NK-92 (cell line): ENCODE measurements around the gene RCSD1.
"Not testable (repeated sequence)": the region's sequence is repeated elsewhere in the genome, so short reads cannot be mapped to it uniquely, and the experiment has no call there.

Experiments
- DNase-seq: peaks from one replicate; lab custom pipeline; 2025; ENCODE audit not compliant: unreplicated experiment; lab: John Stamatoyannopoulos, UW

RCSD1 gene

GRCh38 chr1:167711797-167712196, 81.8 kb downstream of the RCSD1 start:
- no peak for DNase-seq

GRCh38 chr1:167713330-167714081, 83.5 kb downstream of the RCSD1 start:
- no peak for DNase-seq

- DNase-seq: no peak
Observed at GRCh38 chr1:167714098-167714438, 84.0 kb downstream of the RCSD1 start.

- DNase-seq: peak; percentile 39
Observed at GRCh38 chr1:167714439-167715156, 84.6 kb downstream of the RCSD1 start.

- DNase-seq: no peak
Observed at GRCh38 chr1:167715157-167715999, 85.3 kb downstream of the RCSD1 start.

GRCh38 chr1:167716000-167716271, 85.9 kb downstream of the RCSD1 start:
- no peak for DNase-seq

GRCh38 chr1:167717351-167717750, 87.3 kb downstream of the RCSD1 start:
- no peak for DNase-seq

- DNase-seq: no peak
Observed at GRCh38 chr1:167718914-167719691, 89.1 kb downstream of the RCSD1 start.

GRCh38 chr1:167719715-167720421, 89.8 kb downstream of the RCSD1 start:
- DNase-seq: not testable (repeated sequence)

GRCh38 chr1:167720965-167721616, 91.1 kb downstream of the RCSD1 start:
- no peak for DNase-seq

GRCh38 chr1:167721617-167722151, 91.7 kb downstream of the RCSD1 start, which contains the start of gene MPZL1:
Gene MPZL1 (plus strand): TSS chr1:167721982. CDS start chr1:167722152, 170 bp downstream.
- peak; percentile 25 for DNase-seq

GRCh38 chr1:167722152-167722869, 92.3 kb downstream of the RCSD1 start:
- no peak for DNase-seq

- no peak for DNase-seq
Observed at GRCh38 chr1:167722870-167723251, 92.8 kb downstream of the RCSD1 start.

- DNase-seq: no peak
Observed at GRCh38 chr1:167723707-167724323, 93.8 kb downstream of the RCSD1 start.

GRCh38 chr1:167726008-167726407, 96.0 kb downstream of the RCSD1 start:
- no peak for DNase-seq

- no peak for DNase-seq
Observed at GRCh38 chr1:167728818-167729410, 98.9 kb downstream of the RCSD1 start.

GRCh38 chr1:167734227-167734626, 104.2 kb downstream of the RCSD1 start:
- DNase-seq: no peak

- DNase-seq: no peak
Observed at GRCh38 chr1:167734841-167735240, 104.8 kb downstream of the RCSD1 start.
